NCI-H69 (cell line): ENCODE results near the gene RASAL2.
"Not testable (repeated sequence)": the region's sequence is repeated elsewhere in the genome, so short reads cannot be mapped to it uniquely, and the experiment has no call there.

Source experiments
- DNase-seq: peaks from one replicate; lab custom pipeline; 2025; lab: John Stamatoyannopoulos, UW

RASAL2 gene

DNA sequence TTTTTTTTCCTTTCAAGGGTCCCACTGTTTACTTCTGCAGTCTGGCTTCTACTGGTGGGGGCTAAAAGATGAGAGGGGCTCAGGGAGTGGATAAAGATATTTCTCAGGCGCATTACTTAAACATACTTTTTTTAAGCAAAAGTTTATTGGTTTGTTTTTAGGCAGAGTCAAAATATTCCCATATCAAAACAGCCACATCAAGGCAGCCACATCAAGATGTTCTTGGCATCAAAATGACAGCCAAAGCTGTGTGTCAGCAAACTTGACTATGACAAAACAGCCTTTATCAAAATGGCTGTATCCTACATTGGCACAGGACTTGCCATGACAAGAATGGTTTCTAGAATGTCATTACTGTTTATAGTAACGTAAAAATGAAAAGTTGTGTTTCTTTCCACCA, 22.1 kb upstream of the RASAL2 start:
- DNase-seq, result no peak

- DNase-seq, result no peak
Measured at GRCh38 chr1:178072326-178072725, 21.6 kb upstream of the RASAL2 start.

DNA sequence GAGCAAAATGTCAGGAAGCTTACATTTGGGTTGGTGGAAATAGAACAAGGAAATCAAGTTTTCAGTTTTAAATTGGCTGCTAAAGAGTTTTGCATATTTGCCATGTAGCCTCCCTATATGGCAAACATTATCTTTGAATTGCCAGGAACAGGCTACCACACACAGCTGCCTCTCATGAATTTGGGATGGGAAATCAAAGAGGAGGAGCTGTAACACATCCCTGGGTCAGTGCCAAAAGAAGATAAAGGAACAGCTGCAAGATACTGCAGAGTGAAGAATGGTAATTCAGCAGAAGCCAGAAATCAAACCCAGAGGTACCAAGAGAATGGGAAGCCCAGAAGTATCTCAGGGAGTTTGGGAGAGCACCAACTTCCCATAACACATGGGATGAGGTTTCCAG, 18.6 kb upstream of the RASAL2 start:
- peak; percentile 22 for DNase-seq

DNA sequence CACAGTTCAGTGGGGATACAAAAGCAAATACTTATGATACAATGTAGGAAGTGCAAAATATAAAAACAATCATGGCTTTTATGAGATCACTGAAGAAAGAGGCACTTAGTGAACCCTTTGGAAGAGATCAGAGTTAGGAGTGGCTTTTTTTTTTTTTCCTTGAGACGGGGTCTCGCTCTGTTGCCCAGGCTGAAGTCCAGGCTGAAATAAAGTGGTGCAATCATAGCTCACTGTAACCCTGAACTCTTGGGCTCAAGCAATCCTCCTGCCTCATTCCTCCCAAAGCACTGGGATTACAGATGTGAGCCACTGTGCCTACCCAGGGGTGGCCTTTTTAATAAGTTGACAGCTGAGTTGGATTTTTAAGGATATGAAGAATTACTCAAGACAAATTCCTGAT, 17.3 kb upstream of the RASAL2 start:
- no peak for DNase-seq

- DNase-seq, result no peak
Measured at GRCh38 chr1:178077917-178078316, 16.0 kb upstream of the RASAL2 start.

DNA sequence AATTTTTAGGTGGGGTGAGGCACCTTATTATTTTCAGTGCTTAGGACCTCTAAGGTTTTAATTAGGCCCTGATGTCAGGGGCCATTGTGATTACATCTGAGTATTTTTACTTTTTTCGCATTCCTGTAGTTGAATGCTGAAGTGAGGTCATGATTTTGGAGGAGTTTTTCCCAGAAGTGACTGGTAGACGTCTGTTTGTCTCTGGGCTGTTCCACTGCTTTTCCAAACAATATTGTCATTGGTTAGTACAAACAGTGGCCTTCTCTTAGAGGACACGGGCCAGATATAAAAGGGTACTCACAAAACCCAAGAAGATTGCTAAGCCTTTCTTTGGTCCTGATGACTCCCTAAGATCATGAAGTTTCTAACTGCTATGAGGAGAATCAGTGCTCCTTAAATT, 7.6 kb upstream of the RASAL2 start:
- DNase-seq, result no peak

GRCh38 chr1:178086766-178087165, 7.1 kb upstream of the RASAL2 start:
- no peak for DNase-seq

GRCh38 chr1:178088651-178089050, 5.3 kb upstream of the RASAL2 start:
- no peak for DNase-seq

DNA sequence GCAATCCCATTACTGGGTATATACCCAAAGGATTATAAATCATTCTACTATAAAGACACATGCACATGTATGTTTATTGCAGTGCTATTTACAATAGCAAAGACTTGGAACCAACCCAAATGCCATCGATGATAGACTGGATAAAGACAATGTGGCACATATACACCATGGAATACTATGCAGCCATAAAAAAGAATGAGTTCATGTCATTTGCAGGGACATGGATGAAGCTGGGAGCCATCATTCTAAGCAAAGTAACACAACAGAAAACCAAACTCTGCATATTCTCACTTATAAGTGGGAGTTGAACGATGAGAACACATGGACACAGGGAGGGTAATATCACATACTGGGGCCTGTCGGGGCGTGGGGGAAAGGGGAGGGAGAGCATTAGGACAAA, 2.5 kb upstream of the RASAL2 start:
- DNase-seq, result not testable (repeated sequence)

GRCh38 chr1:178091986-178092745, 1.7 kb upstream of the RASAL2 start:
- no peak for DNase-seq

DNA sequence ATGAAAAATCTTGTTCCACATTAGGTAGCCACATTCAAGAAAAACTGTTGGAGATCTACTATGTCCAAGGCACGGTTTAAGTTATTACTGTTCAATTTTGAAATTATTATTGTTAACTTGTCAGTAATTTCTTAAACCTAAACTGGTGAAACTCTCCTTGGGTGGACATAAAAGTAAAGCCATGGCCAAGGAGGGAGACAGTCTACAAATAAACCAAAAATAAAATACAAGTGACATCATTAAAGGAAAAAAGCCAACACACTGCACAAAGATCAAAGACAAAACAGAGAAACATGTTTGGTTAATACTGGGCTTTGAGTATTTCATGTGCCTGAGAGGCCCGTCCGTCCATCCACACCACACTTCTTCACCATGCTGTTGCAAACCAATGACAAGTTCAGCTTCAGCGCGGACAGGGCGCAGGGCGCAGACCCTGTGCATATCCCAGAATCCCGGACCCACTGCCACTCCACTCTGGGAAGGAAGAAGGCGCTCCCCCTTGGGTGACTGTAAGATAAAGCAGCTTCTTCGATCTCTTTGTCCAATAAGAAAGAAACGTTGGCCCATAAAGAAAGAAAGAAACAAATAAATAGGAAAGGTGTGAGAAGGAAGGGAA, 918 bp upstream of the RASAL2 start:
- DNase-seq, result peak; percentile 76

DNA sequence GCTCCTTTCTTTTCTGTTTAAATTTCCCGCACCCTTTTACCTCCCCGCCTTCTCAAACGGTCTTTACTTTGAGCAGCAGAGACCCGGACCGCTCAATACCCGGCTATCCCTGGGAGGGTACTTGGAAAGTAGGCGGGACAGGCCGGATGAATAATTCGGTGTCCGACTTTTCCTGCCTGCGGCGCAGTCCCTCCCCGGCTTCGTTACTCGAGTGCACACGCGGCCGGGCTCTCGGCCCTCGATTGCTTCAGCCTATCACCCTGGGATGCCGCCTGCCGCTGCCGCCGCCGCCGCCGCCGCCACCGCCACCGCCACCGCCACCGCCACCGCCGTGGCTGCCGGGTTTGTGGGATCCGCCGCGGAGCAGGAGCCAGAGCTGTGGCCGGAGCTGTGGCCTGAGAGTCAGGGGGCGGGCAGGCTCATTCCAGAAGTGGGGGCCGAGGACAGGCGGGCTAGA, 382 bp upstream of the RASAL2 start:
- peak; percentile 96 for DNase-seq

DNA sequence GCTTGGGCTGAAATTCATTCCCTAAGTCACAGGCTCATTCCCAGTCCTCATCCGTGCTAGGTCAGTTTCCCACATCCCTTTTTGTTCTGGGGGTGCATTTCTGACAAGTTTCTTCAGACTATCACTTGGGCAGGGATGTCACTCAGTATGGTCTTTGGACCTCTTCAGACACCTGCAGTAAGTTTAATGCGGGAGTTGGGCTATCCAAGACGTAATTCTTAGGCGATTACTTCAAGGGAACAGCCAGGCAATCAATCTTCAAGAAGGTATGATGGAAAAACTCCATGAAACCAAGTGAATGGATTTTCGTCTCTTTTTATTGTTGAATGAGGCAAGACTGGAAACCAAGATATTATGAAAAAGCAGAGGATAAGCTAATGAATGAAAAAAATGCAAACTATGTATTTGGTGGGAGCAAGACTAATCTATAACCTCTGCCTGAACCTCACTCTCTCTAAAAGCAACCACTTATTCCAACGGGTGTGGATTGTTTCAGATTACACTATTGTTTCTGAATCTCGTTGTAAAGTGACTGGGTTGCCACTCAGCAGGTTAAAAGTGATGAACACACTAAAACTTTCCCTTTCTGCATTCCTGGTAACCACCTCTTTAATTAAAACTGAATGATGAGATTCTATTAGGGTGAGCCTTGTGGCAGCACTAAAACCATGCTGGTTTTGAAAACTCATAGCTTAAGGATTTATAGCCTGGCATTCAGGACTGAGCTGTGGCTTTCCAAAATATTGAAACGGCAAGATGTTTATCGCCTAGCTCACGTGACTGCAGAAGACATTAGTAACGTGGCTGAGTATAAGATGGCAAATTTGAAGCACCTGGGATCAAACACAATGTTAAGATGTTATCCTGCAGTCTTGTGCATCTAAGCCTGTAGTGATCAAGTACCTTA, 1.1 kb downstream of the RASAL2 start:
- DNase-seq, result peak; percentile 34

DNA sequence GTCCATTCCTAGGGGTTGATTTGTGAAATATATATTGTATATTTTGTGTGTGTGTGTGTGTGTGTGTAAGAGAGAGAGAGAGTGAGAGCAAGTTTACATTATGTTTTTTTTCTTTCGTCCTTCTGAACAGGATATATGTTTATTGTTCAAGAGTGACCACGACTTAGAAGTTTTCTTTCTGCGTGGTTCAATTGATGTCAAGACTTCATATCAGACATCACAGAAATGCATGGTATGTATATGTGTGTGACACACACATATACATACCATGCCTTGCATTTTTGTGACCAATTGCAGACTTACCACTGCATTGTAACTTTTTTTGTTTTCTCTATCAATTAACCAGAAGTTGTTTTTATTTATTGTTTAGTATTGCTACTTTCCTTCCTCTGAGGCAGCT, 2.5 kb downstream of the RASAL2 start:
- no peak for DNase-seq

- peak; percentile 4 for DNase-seq
Measured at GRCh38 chr1:178098262-178098661, 4.4 kb downstream of the RASAL2 start.

DNA sequence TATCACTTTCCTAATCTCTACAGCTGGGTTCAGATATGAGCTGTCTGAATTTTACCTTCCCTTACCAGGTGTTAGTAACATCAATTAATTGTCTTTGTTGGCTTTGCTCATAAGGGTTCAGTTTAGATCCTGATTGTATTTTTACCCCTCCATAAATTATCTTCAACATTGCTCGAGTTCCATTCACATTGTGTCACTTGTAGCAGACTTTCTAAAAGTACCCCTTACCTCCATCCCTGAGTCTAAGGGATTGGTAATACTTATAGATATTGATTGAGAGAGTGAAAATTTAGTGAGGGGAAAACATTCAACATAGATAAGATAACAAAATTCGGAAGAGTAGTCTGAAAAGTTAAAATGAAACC, 7.3 kb downstream of the RASAL2 start:
- no peak for DNase-seq

DNA sequence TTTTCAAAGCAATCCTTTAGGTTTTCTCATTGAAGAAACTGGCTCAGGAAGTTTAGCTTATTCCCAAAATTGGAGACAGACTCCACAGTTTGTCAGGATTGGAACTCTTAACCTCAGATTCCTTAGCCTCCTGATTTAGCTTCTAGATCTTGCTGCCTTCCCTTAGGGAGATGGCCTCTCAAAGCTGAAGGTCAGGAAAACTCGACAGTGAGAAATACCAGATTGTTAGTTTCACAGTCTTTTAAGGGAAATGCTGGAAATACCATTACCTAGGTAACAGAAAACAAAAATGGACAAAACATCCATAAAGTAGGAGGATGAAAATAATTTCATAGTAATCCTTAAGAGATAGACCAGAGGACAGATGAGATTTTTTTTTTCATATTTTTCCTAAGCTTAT, 7.8 kb downstream of the RASAL2 start:
- no peak for DNase-seq

DNA sequence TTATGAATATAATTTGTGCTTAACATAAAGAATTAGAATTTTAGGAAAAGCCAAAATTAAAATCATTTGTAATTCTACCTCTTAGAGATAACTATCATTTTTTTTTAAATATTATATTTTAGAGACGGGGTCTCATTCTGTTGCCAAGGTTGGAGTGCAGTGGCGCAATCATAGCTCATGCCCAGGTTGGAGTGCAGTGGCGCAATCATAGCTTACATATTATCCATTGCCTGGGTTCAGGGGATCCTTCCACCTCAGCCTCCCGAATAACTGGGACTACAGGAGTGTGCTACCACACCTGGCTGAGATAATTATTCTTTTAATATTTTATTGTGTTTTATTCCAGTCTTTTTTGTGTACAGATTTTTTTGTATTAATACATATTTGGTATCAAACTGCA, 8.3 kb downstream of the RASAL2 start:
- no peak for DNase-seq

DNA sequence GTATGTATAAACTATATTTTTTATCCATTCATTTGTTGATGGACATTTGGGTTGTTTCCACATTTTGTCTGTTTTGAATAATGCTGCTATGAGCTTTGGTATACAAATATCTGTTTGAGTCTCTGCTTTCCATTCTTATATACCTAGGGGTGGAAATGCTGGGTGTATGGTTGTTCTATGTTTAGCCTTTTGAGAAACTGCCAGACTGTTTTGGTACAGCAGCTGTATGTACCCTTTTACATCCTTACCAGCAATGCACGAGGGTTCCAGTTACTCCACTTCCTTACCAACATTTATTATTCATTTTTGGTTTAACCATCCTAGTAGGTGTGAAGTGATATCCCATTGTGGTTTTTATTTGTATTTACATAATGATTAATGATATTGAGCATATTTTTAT, 13.9 kb downstream of the RASAL2 start:
- DNase-seq, result no peak

DNA sequence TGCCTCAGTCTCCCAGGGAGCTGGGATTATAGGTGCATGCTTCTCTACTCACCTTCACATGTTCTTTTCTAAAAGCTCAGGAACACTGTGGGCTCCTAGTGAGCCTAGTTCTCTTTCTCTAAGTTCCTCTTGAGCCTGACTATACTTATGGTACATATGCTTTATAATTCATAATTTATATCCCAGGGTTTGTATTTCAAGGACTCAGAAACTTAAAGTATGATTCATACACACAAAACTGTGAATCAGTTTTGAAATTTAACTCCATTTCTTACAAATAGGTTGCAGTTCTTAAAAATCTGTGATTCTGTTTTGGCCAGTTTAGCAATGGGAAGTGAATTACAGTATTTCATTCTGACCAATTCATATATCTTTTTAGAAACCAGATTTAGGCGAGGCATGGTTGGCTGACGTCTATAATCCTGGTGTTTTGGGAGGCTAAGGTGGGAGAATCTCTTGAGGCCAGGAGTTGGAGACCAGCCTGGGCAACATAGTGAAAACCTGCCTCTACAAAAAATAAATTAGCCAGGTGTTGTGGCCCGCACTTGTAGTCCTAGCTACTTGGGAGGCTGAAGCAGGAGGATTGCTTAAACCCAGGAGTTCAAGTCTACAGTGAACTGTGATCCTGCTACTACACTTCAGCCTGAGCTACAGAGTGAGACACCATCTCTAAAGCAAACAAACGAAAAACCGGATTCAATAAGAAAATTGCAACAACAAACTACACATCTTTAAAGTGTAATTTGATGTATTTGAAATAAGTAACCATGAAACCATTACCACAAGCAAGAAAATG, 15.6 kb downstream of the RASAL2 start:
- no peak for DNase-seq

DNA sequence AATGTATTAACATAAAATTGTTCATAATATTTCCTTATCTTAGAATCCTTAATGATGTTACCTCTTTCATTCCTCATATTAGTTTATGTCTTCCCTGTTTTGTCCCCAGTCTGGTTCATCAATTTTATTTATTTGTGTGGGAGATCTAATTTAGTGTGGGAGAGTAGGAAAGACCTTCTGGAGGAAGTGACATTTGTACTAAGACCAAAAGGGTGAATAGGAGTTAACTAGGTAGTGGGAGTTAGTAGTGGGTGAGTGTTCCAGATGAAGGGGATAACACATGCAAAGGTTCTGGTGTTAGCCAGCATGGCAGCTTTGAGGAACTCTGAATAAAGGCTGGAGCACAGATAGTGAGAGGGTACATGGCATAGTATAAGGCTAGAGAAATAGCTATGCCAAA, 21.4 kb downstream of the RASAL2 start:
- no peak for DNase-seq

DNA sequence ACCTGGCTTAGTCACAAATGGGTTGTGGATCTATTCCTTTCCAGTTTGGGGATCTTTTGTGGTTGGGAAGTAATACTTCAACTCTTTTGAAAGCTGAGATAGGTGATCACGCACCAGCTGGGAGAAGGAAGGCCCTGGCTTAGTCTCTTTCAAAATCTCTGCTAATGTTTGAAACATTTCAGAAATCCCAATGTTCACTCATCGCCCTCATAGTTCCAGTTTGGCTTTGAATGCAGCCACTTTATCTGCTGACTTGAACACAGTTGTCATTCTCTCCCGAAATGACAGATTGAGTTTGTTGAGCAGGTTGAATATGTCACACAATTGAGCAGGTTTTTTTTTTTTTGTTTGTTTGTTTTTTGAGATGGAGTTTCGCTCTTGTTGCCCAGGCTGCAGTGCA, 24.6 kb downstream of the RASAL2 start:
- DNase-seq, result no peak
